HG02885 (cell line): Measurements from ENCODE around the gene DPH6.

Experiments used
- ATAC-seq: cut with Tn5 transposase; IDR thresholded peaks from one replicate; pipeline ENCODE4 v1.9.1; 2021; ENCODE audit warnings: mild to moderate bottlenecking; ENCODE audit not compliant: unreplicated experiment, poor library complexity

DPH6 gene

GRCh38 chr15:35490511-35490910 is 55.5 kb downstream of the DPH6 start:
- ATAC-seq = no peak

- no peak for ATAC-seq
Measured at GRCh38 chr15:35487417-35487816, 58.5 kb downstream of the DPH6 start.

DNA sequence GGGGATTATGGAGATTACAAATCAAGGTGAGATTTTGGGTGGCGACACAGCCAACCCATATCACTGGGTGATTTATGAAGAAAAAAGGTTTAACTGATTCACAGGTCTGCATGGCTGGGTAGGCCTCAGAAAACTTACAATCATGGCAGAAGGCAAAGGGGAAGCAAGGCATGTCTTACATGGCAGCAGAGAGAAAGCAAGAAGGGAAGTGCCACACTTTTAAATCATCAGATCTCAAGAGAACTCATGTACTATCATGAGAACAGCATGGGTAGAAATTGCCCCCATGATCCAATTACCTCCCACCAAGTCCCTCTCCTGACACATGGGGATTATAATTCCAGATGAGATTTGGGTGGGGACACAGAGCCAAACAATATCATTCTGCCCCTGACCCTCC is 59.7 kb downstream of the DPH6 start:
- no peak for ATAC-seq

- no peak for ATAC-seq
Measured at GRCh38 chr15:35485411-35485810, 60.6 kb downstream of the DPH6 start.

- ATAC-seq = no peak
Measured at GRCh38 chr15:35484231-35484945, 61.6 kb downstream of the DPH6 start.

- no peak for ATAC-seq
Measured at GRCh38 chr15:35481992-35482391, 64.0 kb downstream of the DPH6 start.

- no peak for ATAC-seq
Measured at GRCh38 chr15:35481064-35481463, 64.9 kb downstream of the DPH6 start.

DNA sequence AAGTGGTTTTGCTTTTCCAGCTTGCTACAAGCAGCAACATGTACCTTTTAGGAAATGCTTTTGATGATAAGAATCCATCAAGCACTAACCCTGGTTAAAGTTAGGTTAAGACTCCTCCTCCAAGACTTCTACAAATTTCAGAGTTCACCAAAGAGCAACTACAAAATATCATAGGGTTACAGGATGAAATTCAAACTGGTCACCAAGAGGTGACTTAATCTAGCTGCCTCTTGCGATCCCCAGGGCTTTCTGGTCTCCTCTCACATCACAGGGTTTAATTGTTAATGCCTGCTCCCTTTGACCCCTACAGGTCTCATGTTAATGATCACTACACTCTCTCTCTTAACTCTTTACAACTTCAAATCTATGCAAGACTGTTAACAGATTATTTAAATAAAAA is 66.5 kb downstream of the DPH6 start:
- no peak for ATAC-seq

DNA sequence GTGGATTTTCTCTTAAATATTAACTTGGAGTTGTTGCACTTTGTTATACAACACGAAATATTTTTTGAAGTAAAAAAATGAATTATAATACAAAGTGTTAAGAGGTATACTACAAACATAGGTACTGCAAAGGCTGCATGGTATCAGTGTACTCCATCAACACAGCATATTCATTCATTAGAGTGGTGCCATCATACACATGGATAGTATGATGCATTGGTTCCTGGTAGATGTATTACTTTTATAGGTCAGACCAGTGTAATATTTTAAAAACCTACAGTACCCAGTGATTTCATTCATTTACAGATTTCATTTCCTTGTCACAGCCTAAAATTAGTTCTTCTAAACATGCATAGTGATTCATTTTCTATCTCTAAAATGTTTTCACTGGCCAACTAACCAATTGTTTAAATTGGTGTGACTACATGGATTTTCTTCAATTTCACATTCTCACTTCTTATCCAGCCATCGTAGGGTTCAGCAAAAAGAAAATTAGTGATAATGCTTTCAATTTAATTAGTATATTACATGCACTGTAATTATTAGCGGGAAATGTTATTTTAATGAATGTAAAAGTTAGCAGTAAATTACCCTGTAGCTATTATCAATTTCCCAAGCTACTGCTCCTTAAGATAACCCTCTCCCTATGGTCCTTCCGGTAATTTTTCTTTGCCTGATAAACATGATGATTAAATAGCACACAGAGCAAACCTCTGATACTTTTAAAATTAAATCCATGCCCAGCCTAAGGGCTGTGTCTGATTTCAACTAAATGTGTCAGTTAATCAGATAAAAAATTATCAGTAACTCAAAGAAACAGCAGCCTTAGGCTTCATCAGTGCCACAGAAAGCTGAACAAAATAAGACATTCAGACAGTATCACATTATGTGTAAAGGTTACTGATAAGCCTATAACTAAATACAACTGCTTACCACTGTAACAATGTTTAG is 68.4 kb downstream of the DPH6 start:
- ATAC-seq = no peak

- ATAC-seq = no peak
Measured at GRCh38 chr15:35471024-35471423, 74.9 kb downstream of the DPH6 start.

- no peak for ATAC-seq
Measured at GRCh38 chr15:35470441-35470840, 75.5 kb downstream of the DPH6 start.

DNA sequence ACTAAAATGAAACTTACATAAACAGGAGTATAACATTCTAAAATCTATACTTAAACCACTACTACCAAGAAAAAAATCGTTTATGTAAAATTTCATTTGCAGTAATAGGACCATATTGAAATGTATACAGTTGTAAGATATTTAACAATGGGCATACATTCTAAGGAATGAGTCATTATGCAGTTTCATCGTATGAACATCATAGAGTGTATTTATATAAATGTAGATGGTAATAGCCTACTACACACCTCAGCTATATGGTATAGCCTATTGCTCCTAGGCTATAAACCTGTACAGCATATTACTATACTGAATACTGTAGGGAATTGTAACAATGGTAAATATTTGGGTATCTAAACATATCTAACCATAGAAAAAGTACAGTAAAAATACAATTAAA is 79.5 kb downstream of the DPH6 start:
- no peak for ATAC-seq

GRCh38 chr15:35465783-35466182 is 80.2 kb downstream of the DPH6 start:
- no peak for ATAC-seq

DNA sequence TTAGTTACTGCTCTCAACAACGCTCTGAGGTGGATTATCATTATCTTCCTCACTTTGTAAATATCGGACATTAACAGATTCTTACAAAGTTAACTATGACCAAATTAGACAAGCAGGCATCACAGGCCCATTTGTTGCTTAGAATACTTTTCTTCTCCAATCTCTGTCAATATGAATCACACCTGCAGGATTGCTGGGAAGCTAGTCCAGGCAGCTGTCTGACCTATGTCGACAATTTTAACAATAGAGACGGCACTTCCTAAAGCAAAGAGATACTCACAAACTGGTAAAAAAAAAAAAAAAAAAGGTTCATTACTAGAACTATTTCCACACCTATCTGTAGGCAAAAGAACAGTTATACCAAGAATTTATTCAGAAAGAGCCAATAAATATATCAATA is 85.3 kb downstream of the DPH6 start:
- no peak for ATAC-seq

DNA sequence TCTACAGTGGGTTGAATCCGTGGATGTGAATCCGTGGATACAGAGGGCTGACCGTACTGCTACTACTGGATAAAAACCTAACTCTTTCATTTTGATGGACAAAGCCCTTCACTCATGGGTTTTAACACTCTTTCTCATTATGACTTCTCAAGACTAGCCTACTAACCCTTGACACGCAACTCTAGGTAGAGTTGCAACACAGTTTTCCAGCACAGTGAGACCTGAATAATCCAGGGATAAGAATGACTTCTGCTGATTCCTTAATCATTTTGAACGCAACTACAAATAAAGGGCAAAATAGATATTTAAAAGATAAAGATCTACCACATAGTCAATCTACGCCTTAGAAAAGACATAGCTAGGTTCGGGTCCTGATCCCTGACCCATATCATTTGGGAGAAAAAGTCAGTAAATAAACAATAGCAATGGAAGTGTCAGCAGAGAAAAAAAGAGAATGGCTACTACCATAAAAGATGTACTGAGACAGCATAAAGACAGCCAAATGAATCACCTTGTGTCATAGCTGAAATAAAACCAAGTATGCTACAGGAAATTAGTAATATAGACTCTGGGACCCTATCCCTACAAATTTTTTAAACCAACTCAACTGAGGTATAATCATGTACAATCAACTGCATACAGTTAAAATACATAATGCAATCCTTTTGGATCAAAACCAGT is 87.6 kb downstream of the DPH6 start:
- no peak for ATAC-seq

GRCh38 chr15:35455201-35455600 is 90.8 kb downstream of the DPH6 start:
- ATAC-seq = no peak

DNA sequence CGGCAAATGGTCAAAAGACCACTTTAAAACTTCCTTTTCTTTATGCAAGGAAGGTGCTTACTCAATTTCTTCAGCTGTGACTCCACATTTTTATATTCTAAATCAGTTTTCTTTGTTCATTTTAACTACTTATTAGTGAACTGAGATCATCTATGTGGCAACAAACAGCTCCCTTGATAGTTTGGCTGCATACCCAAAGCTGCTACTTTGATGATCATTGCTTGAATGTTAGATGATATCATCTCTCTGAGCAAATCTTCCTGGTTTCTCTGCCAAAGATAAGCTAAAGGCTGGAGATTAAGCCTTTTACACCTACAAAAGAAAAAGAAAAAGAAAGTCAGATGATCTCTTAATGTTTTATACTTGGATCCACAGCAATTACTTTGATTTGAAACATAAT is 95.5 kb downstream of the DPH6 start:
- no peak for ATAC-seq

GRCh38 chr15:35448294-35448693 is 97.7 kb downstream of the DPH6 start:
- no peak for ATAC-seq

GRCh38 chr15:35445891-35446290 is 100.1 kb downstream of the DPH6 start:
- ATAC-seq = no peak

- ATAC-seq = no peak
Measured at GRCh38 chr15:35444557-35445204, 101.3 kb downstream of the DPH6 start.

DNA sequence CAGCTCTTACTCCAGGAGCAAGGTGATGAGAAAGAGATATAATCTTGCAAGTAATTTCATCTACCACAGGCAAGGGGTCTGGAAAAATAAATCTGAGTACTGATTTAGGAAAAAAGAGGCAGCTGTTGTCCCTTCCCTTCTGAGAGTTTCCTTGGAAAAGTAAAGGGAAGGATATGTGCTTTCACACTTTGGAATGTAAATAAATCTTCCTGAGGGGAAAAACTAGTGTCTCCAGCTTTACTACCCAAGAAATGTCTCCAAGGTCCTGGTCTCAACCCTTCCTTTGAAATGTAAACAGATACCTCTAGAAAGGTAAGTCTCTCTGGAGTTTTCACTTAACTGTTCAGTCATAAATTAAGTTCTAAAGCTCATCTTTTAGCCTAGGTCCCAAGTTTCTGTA is 102.6 kb downstream of the DPH6 start:
- no peak for ATAC-seq
